ENCODE data around the gene SKIC2. TPM values are rescaled to one million over a fixed set of nuclear protein-coding genes. Genes with fewer than 3 reads are reported as not detected.

Gene SKIC2
- total RNA-seq, 1 donor from 2014 or later, result 51.9 TPM

GRCh38 chr6:31968791-31969711, 10.1 kb downstream of the SKIC2 start:
- H3K4me3 ChIP-seq (ENCODE audit: low read depth, low read length), result no peak overlapping the region
- TF ChIP-seq CTCF (conservative IDR thresholded peaks at IDR 0.05; ENCODE audit: low read depth, low read length), result no peak
- DNase-seq (ENCODE audit: low read depth), result no peak

GRCh38 chr6:31969712-31970603, 11.0 kb downstream of the SKIC2 start:
- TF ChIP-seq CTCF (conservative IDR thresholded peaks at IDR 0.05; ENCODE audit: low read depth, low read length), result no peak
- no peak for DNase-seq (ENCODE audit: low read depth)
- peak overlapping the region; percentile 90 for H3K4me3 ChIP-seq (ENCODE audit: low read depth, low read length)

GRCh38 chr6:31970604-31971271, 11.8 kb downstream of the SKIC2 start:
- DNase-seq (ENCODE audit: low read depth), result no peak
- no peak for TF ChIP-seq CTCF (conservative IDR thresholded peaks at IDR 0.05; ENCODE audit: low read depth, low read length)
- H3K4me3 ChIP-seq (ENCODE audit: low read depth, low read length), result peak overlapping the region; percentile 90

GRCh38 chr6:31971279-31971992, 12.5 kb downstream of the SKIC2 start:
- H3K4me3 ChIP-seq (ENCODE audit: low read depth, low read length), result peak overlapping the region; percentile 90
- DNase-seq (ENCODE audit: low read depth), result no peak
- TF ChIP-seq CTCF (conservative IDR thresholded peaks at IDR 0.05; ENCODE audit: low read depth, low read length), result no peak

- DNase-seq (ENCODE audit: low read depth), result peak; percentile 88
- H3K4me3 ChIP-seq (ENCODE audit: low read depth, low read length), result peak within 1 kb of the TSS; percentile 90
- no peak for TF ChIP-seq CTCF (conservative IDR thresholded peaks at IDR 0.05; ENCODE audit: low read depth, low read length)
Measured at GRCh38 chr6:31971993-31972708, 13.2 kb downstream of the SKIC2 start, which contains the start of gene DXO. TSS of gene DXO (minus strand) at chr6:31972138. CDS start at chr6:31971675, 463 bp downstream.
